ENCODE data around the gene SLC1A7.

DNA sequence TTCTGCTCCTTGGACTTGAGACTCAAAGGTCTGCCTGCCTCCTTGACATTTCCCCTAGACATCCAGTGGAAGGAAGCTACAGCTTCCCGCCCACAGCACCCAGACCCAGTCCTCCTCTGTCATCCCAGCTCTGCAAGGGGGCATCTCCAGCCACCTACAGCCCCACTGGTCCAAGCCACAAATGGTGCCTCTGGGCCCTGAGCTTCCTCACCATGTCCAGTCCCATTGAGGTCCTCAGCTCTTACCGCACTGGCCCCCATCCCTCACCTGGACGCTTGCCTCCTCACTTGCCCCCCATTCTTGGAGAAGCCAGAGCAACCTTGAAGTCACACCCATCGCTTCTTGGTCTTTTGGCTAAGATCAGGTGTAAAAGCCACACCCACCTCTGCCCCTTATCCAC, 67.2 kb downstream of the SLC1A7 start:
- TF ChIP-seq POLR2AphosphoS5 (IDR thresholded peaks at IDR 0.05; ENCODE audit: insufficient read depth in 1 of 2, low read depth in 1 of 2): no peak
- TF ChIP-seq, protein P1, sequence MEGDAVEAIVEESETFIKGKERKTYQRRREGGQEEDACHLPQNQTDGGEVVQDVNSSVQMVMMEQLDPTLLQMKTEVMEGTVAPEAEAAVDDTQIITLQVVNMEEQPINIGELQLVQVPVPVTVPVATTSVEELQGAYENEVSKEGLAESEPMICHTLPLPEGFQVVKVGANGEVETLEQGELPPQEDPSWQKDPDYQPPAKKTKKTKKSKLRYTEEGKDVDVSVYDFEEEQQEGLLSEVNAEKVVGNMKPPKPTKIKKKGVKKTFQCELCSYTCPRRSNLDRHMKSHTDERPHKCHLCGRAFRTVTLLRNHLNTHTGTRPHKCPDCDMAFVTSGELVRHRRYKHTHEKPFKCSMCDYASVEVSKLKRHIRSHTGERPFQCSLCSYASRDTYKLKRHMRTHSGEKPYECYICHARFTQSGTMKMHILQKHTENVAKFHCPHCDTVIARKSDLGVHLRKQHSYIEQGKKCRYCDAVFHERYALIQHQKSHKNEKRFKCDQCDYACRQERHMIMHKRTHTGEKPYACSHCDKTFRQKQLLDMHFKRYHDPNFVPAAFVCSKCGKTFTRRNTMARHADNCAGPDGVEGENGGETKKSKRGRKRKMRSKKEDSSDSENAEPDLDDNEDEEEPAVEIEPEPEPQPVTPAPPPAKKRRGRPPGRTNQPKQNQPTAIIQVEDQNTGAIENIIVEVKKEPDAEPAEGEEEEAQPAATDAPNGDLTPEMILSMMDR (IDR thresholded peaks at IDR 0.05): no peak
